ENCODE data around the gene ABHD4. TPM values are rescaled to one million over a fixed set of nuclear protein-coding genes. Genes with fewer than 3 reads are reported as not detected.
A peak's percentile ranks its signal among the peaks of the same experiment; 100 is the strongest.
"Not testable (repeated sequence)": the region's sequence is repeated elsewhere in the genome, so short reads cannot be mapped to it uniquely, and the experiment has no call there.

Gene ABHD4
- total RNA-seq, 2 experiments from 2014 or later = 8.3 to 10.5 TPM

DNA sequence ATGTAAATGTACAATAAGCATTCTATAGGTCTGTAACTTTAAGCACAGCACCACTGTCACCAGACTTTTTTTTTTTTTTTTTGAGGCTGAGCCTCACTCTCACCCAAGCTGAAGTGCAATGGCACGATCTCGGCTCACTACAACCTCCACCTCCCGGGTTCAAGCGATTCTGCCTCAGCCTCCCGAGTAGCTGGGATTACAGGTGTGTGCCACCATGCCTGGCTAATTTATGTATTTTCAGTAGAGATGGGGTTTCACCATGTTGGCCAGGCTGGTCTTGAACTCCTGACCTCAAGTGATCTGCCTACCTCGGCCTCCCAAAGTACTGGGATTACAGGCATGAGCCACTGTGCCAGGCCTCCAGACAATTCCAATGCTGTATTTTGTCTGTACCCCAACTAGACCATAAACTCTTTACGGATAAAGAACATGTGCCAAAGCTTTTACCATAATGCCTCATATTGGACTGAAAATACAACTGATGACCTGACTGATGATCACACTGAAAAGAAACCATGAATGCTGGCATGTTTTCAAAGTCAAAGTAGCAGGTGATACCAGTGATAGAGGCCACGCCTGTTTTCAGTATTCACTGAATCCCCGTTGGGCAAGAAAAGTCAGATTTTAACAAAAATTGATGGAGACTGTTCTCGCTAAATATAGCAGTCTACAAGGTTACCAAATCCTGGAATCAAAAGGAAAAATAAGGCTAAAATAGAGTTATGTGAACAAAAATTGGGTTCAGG, 10.2 kb upstream of the ABHD4 start:
- peak overlapping the region; percentile 93 for H3K4me3 Mint-ChIP-seq
- not testable (repeated sequence) for H3K27me3 Mint-ChIP-seq; H3K9me3 Mint-ChIP-seq (ENCODE audit: low read depth); DNase-seq
- peaks cover 79% of the 10 kb centered on the region for H3K4me1 Mint-ChIP-seq
- ChIA-PET CTCF (interaction anchor here (0.6 to 19.8 kb wide), 12 partner anchors 9 to 478 kb away, joined by 3 to 342 read pairs (median 5); partner anchors contain the start of gene ABHD4), POLR2A (interaction anchor here (0.6 to 3.6 kb wide), 14 partner anchors 11 to 1322 kb away, joined by 3 to 30 read pairs (median 6); partner anchors contain the start of genes LRP10 and OXA1L)
- ATAC-seq = peak; percentile 21
- intact Hi-C loops (cut with DNase I, micrococcal nuclease) = loop anchor here (1.0 to 10.0 kb wide), 6 partner anchors 264 to 1133 kb away; partner anchors contain the start of genes ACIN1 (in 1 of the 2), BCL2L2 (in 1 of the 2), C14orf119 (in 1 of the 2) and CHD8 (in 1 of the 2)
- peaks cover 53% of the 10 kb centered on the region for H3K36me3 Mint-ChIP-seq (ENCODE audit: low read depth)
- H3K27ac Mint-ChIP-seq = peak overlapping the region; percentile 97

DNA sequence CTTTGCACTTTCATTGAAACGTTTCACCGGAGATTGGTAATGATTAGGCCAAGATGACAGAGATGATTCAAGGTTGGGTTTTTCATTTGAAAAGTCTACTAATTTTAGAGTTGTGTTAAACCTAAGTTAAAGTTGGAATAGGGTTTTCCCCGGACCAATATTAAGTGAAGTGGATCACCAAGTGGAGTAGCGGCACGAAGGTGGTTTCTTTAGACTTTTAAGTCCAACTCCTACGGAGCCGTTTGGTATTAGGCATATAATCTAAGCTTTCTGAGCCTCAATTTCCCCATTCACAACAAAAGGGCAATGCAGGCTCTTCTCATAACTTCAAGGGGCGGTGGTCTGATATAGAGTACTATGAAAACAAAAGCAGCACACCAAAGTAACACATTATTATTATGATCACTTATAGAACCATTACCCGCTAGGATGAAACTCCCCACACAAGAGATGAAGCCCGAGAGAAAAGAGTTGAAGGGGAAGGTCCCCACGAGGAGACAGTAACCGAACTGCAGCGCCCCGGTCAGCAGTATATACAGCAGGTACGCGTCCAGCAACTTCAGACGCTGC, 9.5 kb upstream of the ABHD4 start:
- ATAC-seq = peak; percentile 37
- H3K9me3 Mint-ChIP-seq (ENCODE audit: low read depth) = no peaks in the 10 kb centered on the region
- H3K27me3 Mint-ChIP-seq = peaks cover 1% of the 10 kb centered on the region
- H3K36me3 Mint-ChIP-seq (ENCODE audit: low read depth) = peaks cover 45% of the 10 kb centered on the region
- H3K4me1 Mint-ChIP-seq = peaks cover 76% of the 10 kb centered on the region
- H3K4me3 Mint-ChIP-seq = peak overlapping the region; percentile 93
- intact Hi-C loops (cut with DNase I, micrococcal nuclease) = loop anchor here (1.0 to 10.0 kb wide), 16 partner anchors 10 to 1134 kb away; partner anchors contain the start of genes ABHD4 (in 2 of the 2), OXA1L (in 2 of the 2), PRMT5 (in 2 of the 2) and ACIN1 (in 1 of the 2)
- ChIA-PET CTCF (interaction anchor here (0.6 to 19.8 kb wide), 21 partner anchors 10 to 840 kb away, joined by 3 to 342 read pairs (median 4); partner anchors contain the start of genes ABHD4, HAUS4 and SLC7A7), POLR2A (interaction anchor here (0.6 to 3.6 kb wide), 21 partner anchors 10 to 1323 kb away, joined by 3 to 30 read pairs (median 4); partner anchors contain the start of genes ABHD4, ACIN1, C14orf119 and LRP10)
- peak overlapping the region; percentile 97 for H3K27ac Mint-ChIP-seq
- peak; percentile 58 for DNase-seq

DNA sequence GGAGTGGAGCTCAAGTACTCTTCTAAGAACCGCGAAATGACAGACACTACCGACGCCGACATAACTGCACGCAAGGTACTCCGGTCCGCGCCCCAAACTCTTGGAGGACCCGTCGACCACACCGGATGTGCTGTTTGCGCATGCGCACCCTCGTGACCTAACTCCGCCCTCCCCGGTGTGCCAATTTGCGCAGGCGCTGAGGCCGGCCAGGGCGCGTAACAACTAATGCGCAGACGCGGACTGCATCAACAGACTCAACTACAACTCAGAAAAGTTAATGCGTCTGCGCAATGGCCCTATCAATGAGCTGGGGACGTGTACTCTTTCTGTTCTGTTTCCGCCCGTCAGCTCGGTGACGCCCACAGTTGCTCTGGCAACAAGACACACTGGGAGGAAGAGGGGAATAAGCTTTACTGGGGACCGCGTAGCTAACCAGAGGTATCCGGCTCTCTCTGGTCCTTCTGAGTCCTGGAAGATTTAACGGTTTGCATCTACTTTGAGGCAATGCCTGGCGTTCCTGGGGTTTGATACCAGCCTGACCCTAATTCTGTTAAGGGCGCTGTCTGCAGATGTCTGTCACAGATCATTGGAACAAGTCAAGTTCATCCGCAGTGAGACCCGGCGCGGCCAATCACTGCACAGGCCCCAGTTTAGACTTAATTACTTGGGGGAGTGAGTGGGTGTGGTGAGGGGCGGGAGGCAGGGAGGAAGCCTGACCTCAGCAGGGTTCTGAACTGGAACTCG, 8.8 kb upstream of the ABHD4 start, which contains the start of gene DAD1:
Gene DAD1 (minus strand): TSS at position 129 of the 744 bp plus-strand sequence. CDS start 67 bp downstream, at position 62.
- intact Hi-C loops (cut with DNase I, micrococcal nuclease) = loop anchor here (1.0 to 10.0 kb wide), 15 partner anchors 9 to 1134 kb away; partner anchors contain the start of genes ABHD4 (in 2 of the 2), OXA1L (in 2 of the 2), PRMT5 (in 2 of the 2) and BCL2L2 (in 1 of the 2)
- Mint-ChIP-seq H3K9me3 (ENCODE audit: low read depth) (no peaks in the 10 kb centered on the region), H3K27me3 (peaks cover 1% of the 10 kb centered on the region), H3K4me3 (peak within 1 kb of the TSS; percentile 93), H3K27ac (peak within 1 kb of the TSS; percentile 97), H3K36me3 (ENCODE audit: low read depth) (peaks cover 38% of the 10 kb centered on the region), H3K4me1 (peaks cover 72% of the 10 kb centered on the region)
- POLR2A ChIA-PET = interaction anchor here (0.6 to 3.6 kb wide), 22 partner anchors 10 to 1324 kb away, joined by 3 to 30 read pairs (median 4); partner anchors contain the start of genes ABHD4, ACIN1, C14orf119 and LRP10
- ATAC-seq (peak; percentile 84), DNase-seq (peak; percentile 100)
- CTCF ChIA-PET = interaction anchor here (0.6 to 19.8 kb wide), 27 partner anchors 10 to 840 kb away, joined by 3 to 342 read pairs (median 4); partner anchors contain the start of genes ABHD4, HAUS4, OR6J1 and OXA1L

DNA sequence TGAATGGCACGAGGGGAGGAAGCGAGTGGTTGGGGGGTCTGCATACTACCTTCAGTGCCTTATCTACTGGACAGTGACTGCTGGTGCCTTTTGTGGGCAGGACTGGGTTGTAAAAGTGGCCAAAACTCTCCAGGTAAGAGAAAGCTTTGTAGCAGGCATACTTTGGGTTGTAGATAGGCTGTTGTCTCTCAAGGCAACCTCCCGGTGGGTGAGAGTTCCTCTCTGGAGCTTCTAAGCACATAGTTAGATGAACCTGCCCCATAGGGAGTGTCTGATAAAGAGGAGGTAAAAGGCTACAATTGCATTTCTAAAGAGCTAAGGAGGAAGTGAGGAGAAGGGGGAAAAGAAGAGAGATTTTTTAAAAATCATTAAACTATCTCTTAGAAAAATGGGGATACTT, 4.9 kb upstream of the ABHD4 start:
- POLR2A ChIA-PET = no interaction called here
- Mint-ChIP-seq H3K27me3 (peaks cover 1% of the 10 kb centered on the region), H3K9me3 (ENCODE audit: low read depth) (no peaks in the 10 kb centered on the region), H3K4me1 (peaks cover 39% of the 10 kb centered on the region), H3K27ac (peak overlapping the region; percentile 29), H3K4me3 (no peak overlapping the region), H3K36me3 (ENCODE audit: low read depth) (peaks cover 5% of the 10 kb centered on the region)
- DNase-seq = no peak
- no peak for ATAC-seq
- intact Hi-C loops (cut with DNase I, micrococcal nuclease) = no loop called here
- CTCF ChIA-PET = interaction anchor here (0.6 to 19.8 kb wide), 5 partner anchors 9 to 280 kb away, joined by 3 to 342 read pairs (median 4); no protein-coding TSS in a partner anchor

DNA sequence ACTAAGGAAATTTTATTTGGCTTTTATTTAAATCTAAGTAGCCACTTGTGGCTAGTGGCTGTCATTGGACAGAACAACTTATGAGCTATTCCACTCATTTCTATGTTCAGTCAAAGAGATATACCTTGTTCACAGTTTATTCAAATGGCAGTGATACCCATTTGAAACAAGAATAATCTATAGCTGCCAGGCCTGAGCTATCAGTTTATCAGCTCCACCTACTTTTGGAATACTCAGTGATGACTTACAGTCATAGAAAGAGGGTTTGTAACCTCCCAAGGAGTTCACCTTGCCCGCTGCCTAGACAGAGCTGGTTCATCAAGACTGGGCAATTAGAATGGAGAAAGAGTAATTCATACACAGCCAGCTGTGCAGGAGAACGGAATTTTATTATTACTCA, 4.5 kb upstream of the ABHD4 start:
- no peak overlapping the region for H3K4me3 Mint-ChIP-seq
- DNase-seq = no peak
- H3K27me3 Mint-ChIP-seq = peaks cover 1% of the 10 kb centered on the region
- peaks cover 3% of the 10 kb centered on the region for H3K36me3 Mint-ChIP-seq (ENCODE audit: low read depth)
- H3K9me3 Mint-ChIP-seq (ENCODE audit: low read depth) = no peaks in the 10 kb centered on the region
- ATAC-seq = no peak
- H3K27ac Mint-ChIP-seq = no peak overlapping the region
- ChIA-PET CTCF (interaction anchor here (0.7 to 19.8 kb wide), 5 partner anchors 18 to 747 kb away, joined by 3 to 342 read pairs (median 3); no protein-coding TSS in a partner anchor), POLR2A (no interaction called here)
- H3K4me1 Mint-ChIP-seq = peaks cover 39% of the 10 kb centered on the region
- intact Hi-C loops (cut with DNase I, micrococcal nuclease) = no loop called here

DNA sequence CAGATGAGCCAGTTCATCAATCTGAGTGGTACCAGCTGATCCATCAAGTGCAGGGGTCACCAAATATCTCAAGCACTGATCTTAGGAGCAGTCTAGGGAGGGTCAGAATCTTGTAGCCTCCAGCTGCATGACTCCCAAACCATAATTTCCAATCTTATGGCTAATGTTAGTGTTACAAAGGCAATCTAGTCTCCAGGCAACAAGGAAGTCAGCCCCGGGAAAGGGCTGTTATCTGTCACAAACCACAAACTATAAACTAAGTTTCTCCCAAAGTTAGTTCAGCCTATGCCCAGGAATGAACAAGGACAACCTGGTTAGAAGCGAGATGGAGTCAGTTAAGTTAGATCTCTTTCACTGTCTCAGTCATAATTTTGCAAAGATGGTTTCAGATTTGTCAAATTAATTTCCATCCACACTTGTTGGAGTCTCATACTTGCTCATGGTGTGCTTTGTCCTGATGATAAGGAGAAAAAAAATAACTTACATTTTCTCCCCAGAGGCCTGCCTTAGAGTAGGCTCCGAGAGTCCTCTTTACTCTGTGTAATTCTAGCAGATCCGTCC, 3.9 kb upstream of the ABHD4 start:
- DNase-seq = no peak
- ChIA-PET POLR2A (no interaction called here), CTCF (interaction anchor here (0.7 to 19.8 kb wide), 4 partner anchors 18 to 748 kb away, joined by 3 to 342 read pairs (median 3); no protein-coding TSS in a partner anchor)
- H3K4me1 Mint-ChIP-seq = peaks cover 44% of the 10 kb centered on the region
- no peak overlapping the region for H3K4me3 Mint-ChIP-seq
- intact Hi-C loops (cut with DNase I, micrococcal nuclease) = no loop called here
- peaks cover 1% of the 10 kb centered on the region for H3K27me3 Mint-ChIP-seq
- no peaks in the 10 kb centered on the region for H3K36me3 Mint-ChIP-seq (ENCODE audit: low read depth)
- no peak for ATAC-seq
- H3K27ac Mint-ChIP-seq = no peak overlapping the region
- no peaks in the 10 kb centered on the region for H3K9me3 Mint-ChIP-seq (ENCODE audit: low read depth)

DNA sequence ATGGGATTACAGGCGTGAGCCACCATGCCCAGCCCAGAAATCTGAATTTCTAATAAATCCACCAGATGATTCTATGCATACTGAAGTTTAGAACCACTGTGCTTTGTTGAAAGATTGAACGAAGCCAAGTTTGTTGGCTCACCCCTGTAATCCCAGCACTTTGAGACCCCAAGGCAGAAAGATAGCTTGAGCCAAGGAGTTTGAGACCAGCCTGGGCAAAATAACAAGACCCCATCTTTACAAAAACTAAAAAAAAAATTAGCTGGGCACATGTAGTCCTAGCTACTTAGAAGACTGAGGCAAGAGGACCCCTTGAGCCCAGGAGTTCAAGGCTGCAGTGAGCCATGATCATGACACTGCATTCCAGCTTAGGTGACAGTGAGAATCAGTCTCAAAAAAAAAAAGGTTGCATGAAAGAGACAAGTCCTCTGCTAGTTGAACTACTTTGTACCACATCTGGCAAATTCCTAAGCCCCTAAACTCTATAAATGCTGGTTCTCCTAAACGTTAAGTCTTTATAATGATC, 1.7 kb upstream of the ABHD4 start:
- Mint-ChIP-seq H3K9me3 (ENCODE audit: low read depth) (no peaks in the 10 kb centered on the region), H3K4me1 (peaks cover 36% of the 10 kb centered on the region), H3K27me3 (peaks cover 1% of the 10 kb centered on the region), H3K36me3 (ENCODE audit: low read depth) (no peaks in the 10 kb centered on the region), H3K4me3 (no peak overlapping the region), H3K27ac (no peak overlapping the region)
- CTCF ChIA-PET = interaction anchor here (0.5 to 19.8 kb wide), 5 partner anchors 29 to 256 kb away, joined by 3 to 342 read pairs (median 4); no protein-coding TSS in a partner anchor
- ATAC-seq (no peak), DNase-seq (no peak)
- POLR2A ChIA-PET = no interaction called here
- intact Hi-C loops (cut with DNase I, micrococcal nuclease) = no loop called here

DNA sequence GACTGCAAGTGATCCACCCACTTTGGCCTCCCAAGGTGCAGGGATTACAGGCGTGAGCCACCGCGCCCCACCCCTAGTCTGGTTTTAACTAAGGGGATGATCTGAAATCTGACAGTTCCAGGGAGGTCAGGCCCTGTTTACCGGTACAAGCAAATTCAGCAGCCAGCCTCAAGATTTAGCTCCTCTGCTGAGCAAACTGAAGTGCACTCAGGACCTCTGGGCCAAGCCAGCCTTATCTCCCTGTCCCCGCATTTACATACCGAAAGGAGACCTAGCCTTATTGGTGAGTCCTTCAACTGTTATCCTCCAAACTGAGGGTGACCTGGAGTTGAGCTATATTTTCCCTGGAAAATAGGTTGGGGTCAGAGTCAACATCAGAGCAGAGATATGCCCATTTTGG, 835 bp upstream of the ABHD4 start:
- ATAC-seq (no peak), DNase-seq (no peak)
- intact Hi-C loops (cut with DNase I, micrococcal nuclease) = no loop called here
- CTCF ChIA-PET = interaction anchor here (0.5 to 19.8 kb wide), 7 partner anchors 8 to 255 kb away, joined by 3 to 342 read pairs (median 5); partner anchors contain the start of gene DAD1
- no peak overlapping the region for H3K27ac Mint-ChIP-seq
- POLR2A ChIA-PET = no interaction called here
- peaks cover 30% of the 10 kb centered on the region for H3K4me1 Mint-ChIP-seq
- no peaks in the 10 kb centered on the region for H3K9me3 Mint-ChIP-seq (ENCODE audit: low read depth)
- H3K27me3 Mint-ChIP-seq = peaks cover 1% of the 10 kb centered on the region
- H3K36me3 Mint-ChIP-seq (ENCODE audit: low read depth) = peaks cover 5% of the 10 kb centered on the region
- H3K4me3 Mint-ChIP-seq = peak overlapping the region; percentile 90

DNA sequence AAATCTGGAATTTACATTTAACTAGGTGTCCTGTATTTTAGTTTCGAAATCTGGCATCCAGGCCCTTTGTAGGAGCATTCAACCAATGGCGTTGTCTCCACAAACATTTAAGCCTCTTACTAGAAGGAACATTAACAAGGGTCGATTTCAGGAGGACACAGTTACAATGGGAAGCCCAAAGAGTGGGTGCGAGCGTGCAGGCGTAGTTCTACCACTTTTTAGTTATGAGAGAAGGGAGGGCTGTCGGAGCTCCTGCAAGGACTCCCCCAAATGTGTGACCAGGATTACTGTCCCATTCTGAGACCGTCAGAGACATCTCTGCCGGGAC, 365 bp upstream of the ABHD4 start:
- ATAC-seq (peak; percentile 5), DNase-seq (peak; percentile 17)
- H3K4me3 Mint-ChIP-seq = peak overlapping the region; percentile 90
- intact Hi-C loops (cut with DNase I, micrococcal nuclease) = loop anchor here (1.0 kb wide), 1 partner anchor 8 kb away; the partner anchor contains the start of gene DAD1 (in 2 of the 2)
- ChIA-PET POLR2A (interaction anchor here (0.6 to 3.0 kb wide), 2 partner anchors 8 to 749 kb away, joined by 3 to 9 read pairs; partner anchors contain the start of gene DAD1), CTCF (interaction anchor here (1.0 to 19.8 kb wide), 5 partner anchors 8 to 304 kb away, joined by 3 to 342 read pairs (median 8); partner anchors contain the start of gene DAD1)
- peak overlapping the region; percentile 69 for H3K27ac Mint-ChIP-seq
- no peaks in the 10 kb centered on the region for H3K9me3 Mint-ChIP-seq (ENCODE audit: low read depth)
- peaks cover 26% of the 10 kb centered on the region for H3K4me1 Mint-ChIP-seq
- H3K36me3 Mint-ChIP-seq (ENCODE audit: low read depth) = peaks cover 7% of the 10 kb centered on the region
- H3K27me3 Mint-ChIP-seq = peaks cover 1% of the 10 kb centered on the region

DNA sequence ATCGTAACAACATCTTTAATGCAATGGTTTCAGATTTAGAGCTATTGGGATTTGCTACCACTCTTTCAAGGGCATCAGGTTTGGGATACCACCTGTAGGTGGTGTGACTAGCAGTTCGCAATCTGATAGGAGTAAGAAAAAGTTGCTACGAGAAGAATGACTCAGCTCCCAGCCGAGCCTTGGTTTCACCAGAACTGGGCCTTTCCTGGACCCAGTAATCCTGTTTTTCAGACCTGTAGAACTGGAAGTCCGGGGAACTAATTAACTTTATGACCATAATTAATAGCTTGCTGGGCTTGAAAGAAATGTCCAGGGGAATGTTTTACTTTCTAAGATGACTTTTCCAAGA, 770 bp downstream of the ABHD4 start:
- peak; percentile 65 for DNase-seq
- no peaks in the 10 kb centered on the region for H3K27me3 Mint-ChIP-seq
- CTCF ChIA-PET = interaction anchor here (0.6 to 19.8 kb wide), 17 partner anchors 9 to 620 kb away, joined by 3 to 342 read pairs (median 4); partner anchors contain the start of genes DAD1 and OXA1L
- H3K9me3 Mint-ChIP-seq (ENCODE audit: low read depth) = no peaks in the 10 kb centered on the region
- H3K36me3 Mint-ChIP-seq (ENCODE audit: low read depth) = peaks cover 13% of the 10 kb centered on the region
- H3K4me3 Mint-ChIP-seq = peak overlapping the region; percentile 90
- POLR2A ChIA-PET = interaction anchor here (0.6 to 3.0 kb wide), 4 partner anchors 9 to 599 kb away, joined by 3 to 9 read pairs (median 5); partner anchors contain the start of genes DAD1 and OXA1L
- H3K27ac Mint-ChIP-seq = peak overlapping the region; percentile 80
- peaks cover 22% of the 10 kb centered on the region for H3K4me1 Mint-ChIP-seq
- peak; percentile 85 for ATAC-seq
- intact Hi-C loops (cut with DNase I, micrococcal nuclease) = loop anchor here (1.0 kb wide), 1 partner anchor 10 kb away; the partner anchor contains the start of gene DAD1 (in 2 of the 2)
